HEK293 (cell line): ENCODE measurements around the gene BRD3OS.

ENCODE experiments used
- CTCF ChIP-seq: fragments of 450-650 bp; formaldehyde crosslinking; IDR thresholded peaks from 2 replicates; pipeline ENCODE4 v1.5.1; 2016; ENCODE audit warnings: missing biosample characterization, missing genetic modification characterization
- KLF16 ChIP-seq: fragments of 450-650 bp; formaldehyde crosslinking; IDR thresholded peaks from 2 replicates; pipeline ENCODE4 v1.5.1; 2017; ENCODE audit warnings: missing biosample characterization, missing genetic modification characterization
- KLF8 ChIP-seq: fragments of 450-650 bp; formaldehyde crosslinking; IDR thresholded peaks from 2 replicates; pipeline ENCODE4 v1.5.1; 2016; ENCODE audit warnings: missing biosample characterization, missing genetic modification characterization
- MYNN ChIP-seq: fragments of 450-650 bp; formaldehyde crosslinking; IDR thresholded peaks from 2 replicates; pipeline ENCODE4 v1.5.1; 2016; ENCODE audit warnings: missing biosample characterization, missing genetic modification characterization, borderline replicate concordance
- ZBTB7A ChIP-seq: fragments of 450-650 bp; formaldehyde crosslinking; IDR thresholded peaks from 2 replicates; pipeline ENCODE4 v1.5.1; 2016; ENCODE audit warnings: low read depth, missing biosample characterization, missing genetic modification characterization
- ZNF133 ChIP-seq: fragments of 450-650 bp; formaldehyde crosslinking; IDR thresholded peaks from 2 replicates; pipeline ENCODE4 v1.5.1; 2016; ENCODE audit warnings: missing biosample characterization, missing genetic modification characterization
- ZNF423 ChIP-seq: fragments of 450-650 bp; formaldehyde crosslinking; IDR thresholded peaks from 2 replicates; pipeline ENCODE4 v1.5.1; 2016; ENCODE audit warnings: missing biosample characterization, missing genetic modification characterization
- ZNF48 ChIP-seq: fragments of 450-650 bp; formaldehyde crosslinking; IDR thresholded peaks from 2 replicates; pipeline ENCODE4 v1.5.1; 2016; ENCODE audit warnings: missing biosample characterization, missing genetic modification characterization
- ZNF513 ChIP-seq: fragments of 450-650 bp; IDR thresholded peaks from 2 replicates; pipeline ENCODE4 v1.5.1; 2018; ENCODE audit warnings: missing biosample characterization, missing genetic modification characterization

GRCh38 chr9:133987946-133988665 is 37.2 kb upstream of the BRD3OS start:
- no peak for TF ChIP-seq ZNF423 (tag by site-specific recombination)
- no peak for TF ChIP-seq KLF8 (tag by site-specific recombination)
- TF ChIP-seq CTCF (tag by site-specific recombination), result no peak
- TF ChIP-seq ZNF48 (tag by site-specific recombination), result no peak
- TF ChIP-seq MYNN (tag by site-specific recombination), result no peak
- no peak for TF ChIP-seq ZBTB7A (tag by site-specific recombination)
- TF ChIP-seq ZNF513, result no peak
- TF ChIP-seq KLF16 (tag by site-specific recombination), result no peak
- no peak for TF ChIP-seq ZNF133 (tag by site-specific recombination)
